ENCODE data around the gene RABEPK.
"Not testable (repeated sequence)": the region's sequence is repeated elsewhere in the genome, so short reads cannot be mapped to it uniquely, and the experiment has no call there.

DNA sequence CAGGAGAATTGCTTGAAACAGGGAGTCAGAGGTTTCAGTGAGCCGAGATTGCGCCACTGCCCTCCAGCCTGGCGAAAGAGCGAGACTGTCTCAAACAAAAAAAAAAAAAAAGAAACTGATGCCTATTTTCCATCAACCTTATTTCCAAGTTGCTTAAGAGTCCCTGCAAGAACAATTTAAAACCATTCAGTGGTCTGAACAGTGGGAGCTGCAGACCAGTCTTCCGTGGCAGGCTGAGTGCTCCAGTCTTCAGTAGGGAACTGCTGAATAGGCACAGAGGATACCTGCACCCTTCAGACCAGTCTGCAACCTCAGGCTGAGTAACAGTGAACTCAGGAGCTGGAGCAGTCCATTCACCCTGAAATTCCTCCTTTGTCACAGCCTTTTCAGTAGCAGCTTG, 5.9 kb upstream of the RABEPK start:
- not testable (repeated sequence) for TF ChIP-seq POLR2AphosphoS5 (IDR thresholded peaks at IDR 0.05; ENCODE audit: low read depth, low read length); TAF1 (IDR thresholded peaks at IDR 0.05; ENCODE audit: borderline replicate concordance, low read depth, low read length); POLR2A (IDR thresholded peaks at IDR 0.05; ENCODE audit: low read depth, low read length)

Data from GM12892 (cell line).